ENCODE results near the gene MRPS31.

The MRPS31 gene

GRCh38 chr13:40764587-40765403 is 6.2 kb downstream of the MRPS31 start:
- H3K27ac Mint-ChIP-seq, result no peak overlapping the region
- peaks cover 5% of the 10 kb centered on the region for H3K4me1 Mint-ChIP-seq
- no peak for TF ChIP-seq CTCF (IDR thresholded peaks at IDR 0.05)
- no peaks in the 10 kb centered on the region for H3K27me3 Mint-ChIP-seq (ENCODE audit: low read depth, poor library complexity)
- no peaks in the 10 kb centered on the region for H3K9me3 Mint-ChIP-seq
- no peak overlapping the region for H3K4me3 Mint-ChIP-seq
- peaks cover 14% of the 10 kb centered on the region for H3K36me3 Mint-ChIP-seq (ENCODE audit: low read depth)
- DNase-seq, result no peak

- DNase-seq, result no peak
- Mint-ChIP-seq H3K27me3 (ENCODE audit: low read depth, poor library complexity) (no peaks in the 10 kb centered on the region), H3K4me3 (no peak overlapping the region), H3K36me3 (ENCODE audit: low read depth) (peaks cover 34% of the 10 kb centered on the region), H3K4me1 (no peaks in the 10 kb centered on the region), H3K27ac (no peak overlapping the region), H3K9me3 (no peaks in the 10 kb centered on the region)
- no peak for TF ChIP-seq CTCF (IDR thresholded peaks at IDR 0.05)
Measured at GRCh38 chr13:40762849-40763248, 8.1 kb downstream of the MRPS31 start.

GRCh38 chr13:40758811-40759210 is 12.2 kb downstream of the MRPS31 start:
- Mint-ChIP-seq H3K4me1 (no peaks in the 10 kb centered on the region), H3K27ac (no peak overlapping the region), H3K4me3 (no peak overlapping the region), H3K9me3 (no peaks in the 10 kb centered on the region), H3K27me3 (ENCODE audit: low read depth, poor library complexity) (no peaks in the 10 kb centered on the region), H3K36me3 (ENCODE audit: low read depth) (peaks cover 41% of the 10 kb centered on the region)
- no peak for TF ChIP-seq CTCF (IDR thresholded peaks at IDR 0.05)
- no peak for DNase-seq

- no peak overlapping the region for H3K4me3 Mint-ChIP-seq
- DNase-seq, result no peak
- peaks cover 49% of the 10 kb centered on the region for H3K36me3 Mint-ChIP-seq (ENCODE audit: low read depth)
- H3K27ac Mint-ChIP-seq, result no peak overlapping the region
- no peak for TF ChIP-seq CTCF (IDR thresholded peaks at IDR 0.05)
- H3K4me1 Mint-ChIP-seq, result no peaks in the 10 kb centered on the region
- no peaks in the 10 kb centered on the region for H3K9me3 Mint-ChIP-seq
- no peaks in the 10 kb centered on the region for H3K27me3 Mint-ChIP-seq (ENCODE audit: low read depth, poor library complexity)
Measured at GRCh38 chr13:40756042-40756441, 14.9 kb downstream of the MRPS31 start.

- Mint-ChIP-seq H3K27ac (peak overlapping the region; percentile 8), H3K4me3 (no peak overlapping the region), H3K36me3 (ENCODE audit: low read depth) (peaks cover 44% of the 10 kb centered on the region), H3K27me3 (ENCODE audit: low read depth, poor library complexity) (no peaks in the 10 kb centered on the region), H3K4me1 (no peaks in the 10 kb centered on the region), H3K9me3 (no peaks in the 10 kb centered on the region)
- no peak for DNase-seq
- no peak for TF ChIP-seq CTCF (IDR thresholded peaks at IDR 0.05)
Measured at GRCh38 chr13:40755082-40755700, 15.8 kb downstream of the MRPS31 start.
